Activated CD4-positive, CD25-positive, alpha-beta regulatory T cell treated with anti-CD3 and anti-CD28 coated beads, Interleukin-2, amount 50 U/mL, for 72 hours (primary cell): Measurements from ENCODE around the gene BCL2L11.
"Not testable (repeated sequence)": the region's sequence is repeated elsewhere in the genome, so short reads cannot be mapped to it uniquely, and the experiment has no call there.

Source experiments
- DNase-seq: peaks from one replicate; pipeline ENCODE4 v3.0.0; 2021

Gene BCL2L11

GRCh38 chr2:111120253-111121027, at the start of gene BCL2L11:
Gene BCL2L11, plus strand, starts transcription at chr2:111120914. Its CDS starts 2,832 bp downstream, at chr2:111123746.
- peak; percentile 93 for DNase-seq

GRCh38 chr2:111071600-111072171, 49.0 kb upstream of the BCL2L11 start:
- no peak for DNase-seq

GRCh38 chr2:111072220-111072871, 48.4 kb upstream of the BCL2L11 start:
- no peak for DNase-seq

GRCh38 chr2:111082659-111083058, 38.1 kb upstream of the BCL2L11 start:
- not testable (repeated sequence) for DNase-seq

- DNase-seq, result no peak
Measured at GRCh38 chr2:111091811-111092211, 28.9 kb upstream of the BCL2L11 start.

GRCh38 chr2:111094691-111095090, 26.0 kb upstream of the BCL2L11 start:
- DNase-seq, result no peak

- DNase-seq, result no peak
Measured at GRCh38 chr2:111095434-111095833, 25.3 kb upstream of the BCL2L11 start.

GRCh38 chr2:111099402-111099801, 21.3 kb upstream of the BCL2L11 start:
- no peak for DNase-seq

- DNase-seq, result no peak
Measured at GRCh38 chr2:111100087-111100764, 20.5 kb upstream of the BCL2L11 start.

GRCh38 chr2:111100765-111101162, 19.9 kb upstream of the BCL2L11 start:
- DNase-seq, result no peak

- no peak for DNase-seq
Measured at GRCh38 chr2:111101592-111101991, 19.1 kb upstream of the BCL2L11 start.

GRCh38 chr2:111102216-111102615, 18.5 kb upstream of the BCL2L11 start:
- DNase-seq, result no peak

GRCh38 chr2:111105926-111106325, 14.8 kb upstream of the BCL2L11 start:
- DNase-seq, result no peak

- no peak for DNase-seq
Measured at GRCh38 chr2:111106706-111107105, 14.0 kb upstream of the BCL2L11 start.

- DNase-seq, result no peak
Measured at GRCh38 chr2:111108745-111109271, 11.9 kb upstream of the BCL2L11 start.

GRCh38 chr2:111111101-111111755, 9.5 kb upstream of the BCL2L11 start:
- no peak for DNase-seq

GRCh38 chr2:111113838-111114237, 6.9 kb upstream of the BCL2L11 start:
- no peak for DNase-seq

- no peak for DNase-seq
Measured at GRCh38 chr2:111116011-111116746, 4.5 kb upstream of the BCL2L11 start.

- DNase-seq, result peak; percentile 57
Measured at GRCh38 chr2:111116843-111117597, 3.7 kb upstream of the BCL2L11 start.

GRCh38 chr2:111117598-111118480, 2.9 kb upstream of the BCL2L11 start:
- DNase-seq, result peak; percentile 41
